ENCODE data around the gene SH3BGRL2. TPM values are rescaled to one million over a fixed set of nuclear protein-coding genes. Genes with fewer than 3 reads are reported as not detected.

SH3BGRL2 gene
- total RNA-seq: 2.2 and 2.3 TPM in 2 replicates

GRCh38 chr6:79630883-79631692 is at the start of gene SH3BGRL2:
Gene SH3BGRL2 (plus strand): TSS chr6:79631329. CDS start chr6:79631462, 133 bp downstream.

Other genes with a start within 250 kb of the SH3BGRL2 start
- gene LCA5, start 93.9 kb upstream of the SH3BGRL2 start, total RNA-seq: 3.7 and 6.5 TPM in 2 replicates

Measured in aortic smooth muscle cell (primary cell).